Glomerular visceral epithelial cell (primary cell): ENCODE measurements around the gene CAMK1D.
"Not testable (repeated sequence)": the region's sequence is repeated elsewhere in the genome, so short reads cannot be mapped to it uniquely, and the experiment has no call there.

Experiments
- DNase-seq: peaks from one replicate; pipeline ENCODE4 v3.0.0-alpha.2; 2016; ENCODE audit errors: extremely low spot score

The CAMK1D gene

GRCh38 chr10:12340937-12341336 is 8.4 kb upstream of the CAMK1D start:
- no peak for DNase-seq

DNA sequence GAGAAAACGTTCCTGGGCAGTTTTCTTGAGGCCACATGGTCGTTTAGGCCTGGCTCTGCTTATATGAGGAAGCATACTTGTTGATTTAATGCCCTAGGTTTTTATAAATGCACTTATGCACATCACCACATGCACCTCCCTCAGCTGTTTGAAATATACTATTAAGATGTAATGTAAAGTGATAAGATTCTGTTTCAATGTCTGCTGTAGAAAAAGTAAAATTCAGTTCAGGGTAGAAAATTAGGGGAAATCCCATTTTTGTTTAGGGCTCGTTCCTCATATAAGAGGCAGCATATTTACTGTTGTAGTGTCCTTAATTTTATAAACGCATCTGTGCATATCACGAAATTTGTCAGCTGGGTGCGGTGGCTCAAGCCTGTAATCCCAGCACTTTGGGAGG is 7.8 kb upstream of the CAMK1D start:
- no peak for DNase-seq

- no peak for DNase-seq
Measured at GRCh38 chr10:12344375-12345110, 4.8 kb upstream of the CAMK1D start.

DNA sequence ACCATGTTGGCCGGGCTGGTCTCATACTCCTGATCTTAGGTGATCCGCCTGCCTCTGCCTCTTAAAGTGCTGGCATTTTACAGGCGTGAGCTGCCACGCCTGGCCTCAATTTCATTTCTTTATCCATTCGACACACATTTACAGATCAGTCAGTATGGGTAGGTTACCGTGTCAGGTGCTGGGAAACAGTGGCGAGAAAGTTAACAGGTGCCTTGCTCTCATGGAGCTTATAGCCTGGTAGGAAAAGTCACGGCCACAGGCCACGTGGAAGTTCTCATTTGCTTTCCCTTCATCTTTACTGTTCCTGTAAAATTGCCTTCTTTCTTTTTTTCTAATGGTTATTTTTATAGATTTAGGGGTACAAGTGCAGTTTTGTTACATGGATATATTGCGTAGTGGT is 2.6 kb upstream of the CAMK1D start:
- no peak for DNase-seq

DNA sequence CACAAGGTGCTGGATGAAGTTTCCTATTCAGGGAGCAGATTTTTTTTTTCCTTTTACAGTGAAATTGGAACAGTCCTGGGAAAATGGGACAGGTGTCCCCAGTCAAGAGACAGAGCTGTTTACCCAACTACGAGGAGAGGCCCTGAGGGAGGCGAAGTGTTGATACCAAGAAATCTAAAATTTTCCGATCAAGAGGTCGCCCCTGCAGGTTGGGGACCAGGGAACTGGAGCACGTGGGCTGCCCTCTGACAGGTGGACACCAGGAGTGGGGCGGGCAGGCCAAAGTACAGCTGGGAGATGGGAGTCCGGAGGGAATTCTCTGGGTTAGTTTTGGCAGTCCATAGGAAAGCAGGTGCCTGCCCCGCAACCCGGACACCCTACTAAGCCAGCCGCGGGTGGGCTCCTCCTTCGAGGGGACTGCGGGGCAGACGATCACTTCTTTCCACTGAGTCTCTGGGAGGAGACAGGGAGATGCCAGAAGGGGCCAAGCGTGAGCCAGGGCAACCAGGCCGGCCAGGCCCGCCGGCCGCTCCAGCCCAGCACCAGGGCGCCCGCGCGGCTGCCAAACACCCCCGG is 965 bp upstream of the CAMK1D start:
- DNase-seq = no peak

DNA sequence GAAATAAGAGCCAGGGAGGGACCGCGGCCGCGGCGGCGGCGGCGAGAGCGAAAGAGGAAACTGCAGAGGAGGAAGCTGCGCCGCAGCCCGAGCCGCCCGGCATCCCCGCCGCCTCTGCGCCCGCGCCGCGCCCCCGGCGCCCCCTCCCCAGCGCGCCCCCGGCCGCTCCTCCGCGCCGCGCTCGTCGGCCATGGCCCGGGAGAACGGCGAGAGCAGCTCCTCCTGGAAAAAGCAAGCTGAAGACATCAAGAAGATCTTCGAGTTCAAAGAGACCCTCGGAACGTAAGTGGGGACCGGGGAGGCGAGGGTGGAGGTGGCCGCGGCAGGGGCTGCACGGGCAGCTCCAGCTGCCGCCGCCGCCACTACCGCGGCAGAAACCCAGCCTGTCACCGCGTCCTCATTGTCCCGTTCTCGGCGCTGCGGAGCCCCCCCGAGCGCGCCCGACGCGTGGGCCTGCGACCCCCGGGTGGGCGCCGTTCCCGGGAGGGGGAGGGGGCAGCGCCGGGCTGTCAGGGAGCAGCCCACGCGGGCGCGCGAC is 351 bp downstream of the CAMK1D start:
- DNase-seq = no peak

DNA sequence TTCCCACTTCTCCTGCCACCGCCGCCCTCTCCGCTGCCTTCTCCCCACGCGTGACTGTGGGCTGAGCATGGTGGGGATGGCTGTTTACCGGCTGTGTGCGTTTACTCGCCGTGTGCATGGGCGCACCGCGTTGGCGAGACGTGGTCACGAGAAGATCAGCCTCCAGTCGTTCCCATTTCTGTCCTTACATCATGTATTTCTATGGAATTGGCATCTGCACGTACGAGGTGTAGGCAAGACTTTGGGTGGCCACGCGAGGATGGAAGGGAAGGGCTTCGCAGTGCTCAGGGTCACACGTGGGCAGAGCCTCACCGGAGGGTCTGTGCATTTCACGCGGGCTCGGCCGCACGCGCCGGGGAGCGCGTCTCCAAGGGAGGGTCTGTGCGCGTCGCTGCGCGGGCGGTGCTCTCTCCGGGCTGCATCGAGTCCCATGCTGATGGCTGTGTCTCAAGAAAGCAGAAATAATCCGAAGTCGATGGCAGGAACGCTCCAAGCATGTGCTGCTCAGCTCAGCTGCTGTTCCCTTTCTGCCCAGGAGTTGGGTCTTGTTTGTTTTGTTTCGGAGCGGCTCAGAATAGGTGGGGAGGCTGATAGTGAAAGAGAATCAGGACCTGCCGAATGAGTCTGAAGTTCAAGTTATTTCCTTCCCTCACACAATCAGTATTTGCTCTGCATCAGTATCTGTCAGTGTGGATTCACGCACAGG is 973 bp downstream of the CAMK1D start:
- DNase-seq = peak; percentile 49

DNA sequence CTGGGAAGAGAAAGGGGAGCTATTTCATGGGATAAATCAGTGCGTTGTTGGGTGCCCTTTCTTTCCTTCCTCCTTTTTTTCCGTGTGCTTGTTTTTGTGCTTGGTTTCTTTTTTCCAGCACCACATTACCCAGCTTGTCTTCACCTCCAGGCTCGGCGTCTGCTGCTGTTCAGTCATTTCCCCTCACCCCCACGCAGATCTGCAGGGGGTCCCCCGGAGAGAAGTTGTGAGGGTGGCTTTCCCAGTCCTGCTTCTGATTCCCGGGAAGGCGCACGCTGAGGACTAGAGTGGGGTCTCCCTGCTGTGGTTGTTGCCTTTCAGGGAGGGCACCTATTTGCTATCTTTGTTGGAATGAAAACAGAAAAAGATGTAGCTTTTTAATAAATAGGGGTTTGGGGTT is 1.6 kb downstream of the CAMK1D start:
- DNase-seq = no peak

DNA sequence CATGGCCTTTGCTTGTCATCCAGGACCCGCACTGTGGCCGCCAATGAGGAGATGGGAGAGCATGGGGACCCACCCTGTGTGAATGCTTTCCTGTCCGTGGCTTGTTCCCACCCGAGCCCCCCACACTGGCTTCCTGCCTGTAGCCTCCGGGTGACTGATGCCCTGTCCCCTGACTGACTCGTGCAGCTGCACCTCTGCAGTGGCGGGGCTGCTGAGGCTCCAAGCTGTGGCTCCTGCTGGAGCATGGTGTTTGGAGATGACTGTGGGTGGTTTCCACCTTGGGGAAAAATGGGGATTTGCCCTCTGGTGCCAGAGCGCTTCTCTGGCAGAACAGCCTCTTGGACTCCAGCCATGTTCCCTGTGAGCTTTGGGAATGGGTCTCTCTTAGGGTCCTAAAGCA is 2.1 kb downstream of the CAMK1D start:
- no peak for DNase-seq

GRCh38 chr10:12351889-12352288 is 2.5 kb downstream of the CAMK1D start:
- DNase-seq = no peak

GRCh38 chr10:12353399-12354242 is 4.3 kb downstream of the CAMK1D start:
- DNase-seq = peak; percentile 42

- not testable (repeated sequence) for DNase-seq
Measured at GRCh38 chr10:12354696-12355095, 5.3 kb downstream of the CAMK1D start.

- no peak for DNase-seq
Measured at GRCh38 chr10:12355384-12355783, 6.0 kb downstream of the CAMK1D start.

GRCh38 chr10:12357525-12358151 is 8.3 kb downstream of the CAMK1D start:
- DNase-seq = no peak

GRCh38 chr10:12358863-12359564 is 9.7 kb downstream of the CAMK1D start:
- no peak for DNase-seq

DNA sequence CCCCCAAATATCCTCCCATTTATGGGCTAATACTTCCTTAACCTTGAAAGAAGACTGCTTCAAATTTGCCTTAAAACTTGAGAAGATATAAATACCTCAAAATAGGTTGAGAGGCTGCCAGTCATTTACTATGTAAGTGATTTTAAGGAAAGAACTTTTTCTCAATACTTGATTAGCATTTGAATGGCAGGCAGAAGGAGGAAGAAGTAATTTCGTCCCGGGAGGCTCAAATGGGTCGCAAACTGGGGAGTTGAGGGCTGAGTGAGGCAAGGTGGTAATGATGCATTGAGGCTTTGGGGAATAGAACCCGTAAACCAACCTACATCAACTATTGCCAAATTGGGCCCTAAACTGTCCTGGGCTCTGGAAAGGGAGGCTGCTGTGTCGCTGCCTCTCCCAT is 11.1 kb downstream of the CAMK1D start:
- no peak for DNase-seq

GRCh38 chr10:12361115-12361514 is 11.8 kb downstream of the CAMK1D start:
- DNase-seq = not testable (repeated sequence)

- DNase-seq = no peak
Measured at GRCh38 chr10:12364559-12364958, 15.2 kb downstream of the CAMK1D start.

GRCh38 chr10:12367272-12367671 is 17.9 kb downstream of the CAMK1D start:
- no peak for DNase-seq

- no peak for DNase-seq
Measured at GRCh38 chr10:12369982-12370381, 20.6 kb downstream of the CAMK1D start.

- peak; percentile 26 for DNase-seq
Measured at GRCh38 chr10:12372846-12373245, 23.5 kb downstream of the CAMK1D start.
